IMR-90 (cell line): ENCODE measurements around the gene CFAP70. TPM values are rescaled to one million over a fixed set of nuclear protein-coding genes. Genes with fewer than 3 reads are reported as not detected.

Experiments
- ATAC-seq: fragments of 200-7000 bp; cut with Tn5 transposase; 2 replicates; pipeline ENCODE4 v1.9.1; 2020; ENCODE audit warnings: low read depth, mild to moderate bottlenecking, moderate library complexity
- BruUV-seq: library from RNA; stranded (reverse); fragments of 400-500 nt; replicated peaks from 2 replicates; lab custom pipeline; 2021; lab: Mats Ljungman, UMichigan
- CTCF ChIA-PET: fragments of 300-600 bp; formaldehyde crosslinking; extraction: SDS; loops from one replicate; lab custom pipeline; 2021; ENCODE audit warnings: antibody characterized with exemption; lab: Yijun Ruan, JAX
- POLR2A ChIA-PET: fragments of 300-600 bp; sonication (Branson Sonifier 250); formaldehyde crosslinking; loops from one replicate; lab custom pipeline; 2022; ENCODE audit warnings: antibody characterized with exemption; ENCODE audit not compliant: unreplicated experiment; lab: Charles Lee
- DNase-seq: peaks from one replicate; pipeline ENCODE4 v3.0.0; 2013
- H2AFZ ChIP-seq: replicated peaks from 2 replicates; pipeline ENCODE3; 2013; ENCODE audit warnings: low read length, mild to moderate bottlenecking; ENCODE audit not compliant: poor library complexity
- H2AK5ac ChIP-seq: 2 replicates; pipeline ENCODE4 v1.6.1; 2013; ENCODE audit warnings: low read depth, low read length, inconsistent platforms
- H2AK9ac ChIP-seq: replicated peaks from 2 replicates; pipeline ENCODE3; 2013; ENCODE audit warnings: mild to moderate bottlenecking, low read depth, low read length, moderate library complexity; ENCODE audit not compliant: poor library complexity
- H2BK120ac ChIP-seq: 2 replicates; pipeline ENCODE4 v1.6.1; 2013; ENCODE audit warnings: low read depth, low read length, inconsistent platforms
- H2BK15ac ChIP-seq: 3 replicates; pipeline ENCODE4 v1.6.1; 2013; ENCODE audit warnings: low read depth, low read length, inconsistent platforms
- H2BK20ac ChIP-seq: 2 replicates; pipeline ENCODE4 v1.6.1; 2013; ENCODE audit warnings: low read depth, mild to moderate bottlenecking, inconsistent platforms, low read length, moderate library complexity
- H2BK5ac ChIP-seq: 2 replicates; pipeline ENCODE4 v1.6.1; 2013; ENCODE audit warnings: mild to moderate bottlenecking, low read depth, low read length, inconsistent platforms; ENCODE audit not compliant: poor library complexity, severe bottlenecking
- H3K14ac ChIP-seq: replicated peaks from 2 replicates; pipeline ENCODE4 v1.6.1; 2013; ENCODE audit warnings: low read depth, low read length, inconsistent platforms
- H3K18ac ChIP-seq: 2 replicates; pipeline ENCODE4 v1.6.1; 2013; ENCODE audit warnings: low read depth, low read length, control low read depth
- H3K23ac ChIP-seq: 2 replicates; pipeline ENCODE4 v1.6.1; 2013; ENCODE audit warnings: low read depth, low read length, inconsistent platforms
- H3K27ac ChIP-seq: 2 replicates; pipeline ENCODE4 v1.5.1; 2013; ENCODE audit warnings: mild to moderate bottlenecking, control low read depth, low read length; ENCODE audit not compliant: insufficient read depth
- H3K27me3 ChIP-seq: 2 replicates; pipeline ENCODE4 v1.6.1; 2013; ENCODE audit warnings: low read length; ENCODE audit not compliant: control insufficient read depth, insufficient read depth
- H3K36me3 ChIP-seq: 2 replicates; pipeline ENCODE4 v1.6.1; 2013; ENCODE audit warnings: low read length, mixed read lengths; ENCODE audit not compliant: control insufficient read depth, insufficient read depth
- H3K4ac ChIP-seq: 2 replicates; pipeline ENCODE4 v1.6.1; 2013; ENCODE audit warnings: low read depth, low read length, inconsistent platforms
- H3K4me1 ChIP-seq: 2 replicates; pipeline ENCODE4 v1.6.1; 2013; ENCODE audit warnings: low read length, mixed read lengths; ENCODE audit not compliant: control insufficient read depth, insufficient read depth
- H3K4me2 ChIP-seq: 2 replicates; pipeline ENCODE4 v1.6.1; 2013; ENCODE audit warnings: low read depth, mild to moderate bottlenecking, control low read depth, low read length, moderate library complexity
- H3K4me3 ChIP-seq: 2 replicates; pipeline ENCODE4 v1.5.1; 2013; ENCODE audit warnings: low read depth, mild to moderate bottlenecking, control low read depth, low read length, moderate library complexity; ENCODE audit not compliant: insufficient read depth
- H3K56ac ChIP-seq: 2 replicates; pipeline ENCODE4 v1.6.1; 2013; ENCODE audit warnings: low read length, inconsistent platforms; ENCODE audit not compliant: insufficient read depth; ENCODE audit errors: extremely low read depth
- H3K79me1 ChIP-seq, 2 experiments: 2 replicates each; pipeline ENCODE4 v1.6.1; 2013; ENCODE audit warnings: low read length in 2 of 2, inconsistent platforms in 1 of 2, low read depth in 1 of 2
- H3K9ac ChIP-seq: 2 replicates; pipeline ENCODE4 v1.6.1; 2013; ENCODE audit warnings: low read depth, low read length, control low read depth
- H3K9me1 ChIP-seq: 2 replicates; pipeline ENCODE4 v1.6.1; 2013; ENCODE audit warnings: low read length, inconsistent platforms; ENCODE audit not compliant: insufficient read depth
- H3K9me3 ChIP-seq: 2 replicates; pipeline ENCODE4 v1.6.1; 2013; ENCODE audit warnings: low read length; ENCODE audit not compliant: control insufficient read depth, insufficient read depth
- H4K20me1 ChIP-seq: 2 replicates; pipeline ENCODE4 v1.6.1; 2013; ENCODE audit warnings: low read length, inconsistent platforms; ENCODE audit not compliant: insufficient read depth
- H4K5ac ChIP-seq: 2 replicates; pipeline ENCODE4 v1.6.1; 2013; ENCODE audit warnings: mild to moderate bottlenecking, low read depth, low read length, control low read depth
- H4K8ac ChIP-seq, 2 experiments: 2 replicates each; pipeline ENCODE4 v1.6.1; 2013; ENCODE audit warnings: low read depth in 2 of 2, low read length in 2 of 2, control low read depth in 1 of 2, inconsistent platforms in 1 of 2
- H4K91ac ChIP-seq: 2 replicates; pipeline ENCODE4 v1.6.1; 2013; ENCODE audit warnings: low read depth, low read length, inconsistent platforms; ENCODE audit not compliant: insufficient read depth
- FOS ChIP-seq: fragments of 150-350 bp; IDR thresholded peaks from 2 replicates; pipeline ENCODE4 v1.6.1; 2016; ENCODE audit warnings: low read depth, low read length
- USF2 ChIP-seq: fragments of 150-350 bp; IDR thresholded peaks from 2 replicates; pipeline ENCODE4 v1.6.1; 2017; ENCODE audit warnings: mild to moderate bottlenecking, antibody characterized with exemption, low read length, low read depth
- WGBS, 2 experiments: methylation state at CpG; one replicate each; pipeline versions ENCODE4 v1.1.5 to v1.1.7; 2013; ENCODE audit warnings: missing lambda C conversion rate in 2 of 2; ENCODE audit not compliant: insufficient read length in 1 of 2; ENCODE audit errors: extremely low coverage in 2 of 2; 5-methylcytosine and 5-hydroxymethylcytosine counted together
- dilution Hi-C: fragments of 300-500 bp; cut with HindIII; formaldehyde crosslinking; loops from one replicate; pipeline ENCODE4 v1.14.3; 2018; ENCODE audit warnings: low sequenced_read_pairs; ENCODE audit not compliant: unreplicated experiment
- in situ Hi-C: fragments of 300-500 bp; cut with MboI; formaldehyde crosslinking; loops from 3 replicates; pipeline ENCODE4 v1.14.3; 2019; ENCODE audit warnings: low sequenced_read_pairs, inconsistent platforms, mixed read lengths
- intact Hi-C: fragments of 100-400 bp; cut with micrococcal nuclease; formaldehyde crosslinking; loops from 2 replicates; pipeline ENCODE4 v1.10.0; 2022
- polyA plus RNA-seq, 3 experiments: library from polyadenylated mRNA; depleted of rRNA; stranded (reverse); fragments of >200 nt; gene quantifications; 2 replicates each; pipeline ENCODE4 v1.2.3, GENCODE V29; 2012; ENCODE audit warnings: low replicate concordance in 1 of 3
- total RNA-seq: library from RNA; depleted of rRNA; stranded (reverse); fragments of >200 nt; gene quantifications from 2 replicates; pipeline ENCODE4 v1.2.3, GENCODE V29; 2012

CFAP70 gene
- total and polyA plus RNA-seq, 2 of the 4 experiments (the other 2 are of a cell fraction): 0.15 to 0.18 TPM

- no peak overlapping the region for H3K9ac ChIP-seq
- no TSS peak for BruUV-seq
- no peak overlapping the region for H3K27ac ChIP-seq
- DNase-seq (peak; percentile 70), ATAC-seq (peak; percentile 67)
- no peak overlapping the region for H4K8ac ChIP-seq
- no peak overlapping the region for H2AK9ac ChIP-seq
- H3K27me3 ChIP-seq: no peaks in the 10 kb centered on the region
- H3K4me3 ChIP-seq: no peak overlapping the region
- no peak overlapping the region for H3K18ac ChIP-seq
- no peak overlapping the region for H2BK120ac ChIP-seq
- no CpG with 5 or more reads among the region's 1 CpG for WGBS, 2 experiments
- H3K79me1 ChIP-seq: no peaks in the 10 kb centered on the region; a peak in 1 of 4 replicates
- H3K4ac ChIP-seq: no peak overlapping the region
- CTCF ChIA-PET: no interaction called here
- no peaks in the 10 kb centered on the region; the same call in 1 of the 2 replicates for H3K9me3 ChIP-seq
- H4K5ac ChIP-seq: no peak overlapping the region
- no peak overlapping the region for H3K14ac ChIP-seq
- POLR2A ChIA-PET: no interaction called here
- H3K4me2 ChIP-seq: no peak overlapping the region
- no peak overlapping the region for H3K56ac ChIP-seq
- no peak overlapping the region for H3K23ac ChIP-seq
- H3K9me1 ChIP-seq: no peaks in the 10 kb centered on the region
- no peak overlapping the region for H2BK15ac ChIP-seq
- peaks cover 9% of the 10 kb centered on the region for H3K36me3 ChIP-seq
- in situ Hi-C loops: no loop called here
- H4K91ac ChIP-seq: no peak overlapping the region
- dilution Hi-C loops: no loop called here
- H2AK5ac ChIP-seq: no peak overlapping the region
- TF ChIP-seq USF2: peak; percentile 31; the same call in 1 of the 2 replicates
- no peak for TF ChIP-seq FOS
- no peaks in the 10 kb centered on the region for H3K4me1 ChIP-seq
- H2AFZ ChIP-seq: no peak overlapping the region
- no peak overlapping the region for H2BK5ac ChIP-seq
- intact Hi-C loops: no loop called here
- no peak overlapping the region for H2BK20ac ChIP-seq
- H4K20me1 ChIP-seq: no peaks in the 10 kb centered on the region
Observed at GRCh38 chr10:73209705-73210104, 149.0 kb downstream of the CFAP70 start.
